ENCODE results near the gene FYB1. TPM values are rescaled to one million over a fixed set of nuclear protein-coding genes. Genes with fewer than 3 reads are reported as not detected.

The FYB1 gene
- total and polyA plus RNA-seq, 2 of the 8 experiments (the other 6 are each of a cell fraction or from before 2014, with no cell fraction given), result not detected

GRCh38 chr5:39172593-39172992 is 46.8 kb downstream of the FYB1 start:
- no peak for FAIRE-seq
- CTCF ChIA-PET (ENCODE audit: partially characterized antibody), result no interaction called here

More at GRCh38 chr5:39172593-39172992, 46.8 kb downstream of the FYB1 start:
- Histone ChIP-seq H2BK5ac (ENCODE audit: low read depth, low read length) (no peak overlapping the region), H2AFZ (ENCODE audit: low read length) (no peak overlapping the region), H2AK5ac (ENCODE audit: low read depth, low read length) (no peak overlapping the region), H3K27ac (ENCODE audit: low read depth, low read length) (no peak overlapping the region), H4K91ac (replicated peaks; ENCODE audit: insufficient read length, low read length) (no peak overlapping the region), H2BK20ac (ENCODE audit: low read length) (no peak overlapping the region), H3K14ac (ENCODE audit: insufficient read length) (no peak overlapping the region), H3K79me1 (ENCODE audit: low read depth, low read length) (no peaks in the 10 kb centered on the region), H4K20me1 (replicated peaks in 1 of 2; ENCODE audit: control insufficient read depth in 1 of 2, insufficient read depth in 2 of 2, low read length in 2 of 2) (no peaks in the 10 kb centered on the region), H2BK15ac (ENCODE audit: low read length) (no peak overlapping the region), H3K4me3 (ENCODE audit: extremely low read depth in 1 of 4, insufficient read depth in 2 of 4, low read depth in 3 of 4, low read length in 4 of 4) (no peak overlapping the region), H3K9me3 (ENCODE audit: insufficient read depth in 2 of 2, low read depth in 1 of 2, low read length in 1 of 2) (no peaks in the 10 kb centered on the region), H3K4ac (replicated peaks; ENCODE audit: insufficient read length, low read depth, low read length) (no peak overlapping the region), H3K79me2 (ENCODE audit: control insufficient read depth in 1 of 2, insufficient read depth in 2 of 2, low read length in 2 of 2) (no peaks in the 10 kb centered on the region), H3K23ac (ENCODE audit: insufficient read length) (no peak overlapping the region), H2BK120ac (replicated peaks; ENCODE audit: low read depth, low read length) (no peak overlapping the region), H3K4me2 (ENCODE audit: insufficient read depth in 1 of 2, low read depth in 2 of 2, low read length in 2 of 2) (no peak overlapping the region), H3K9ac (replicated peaks in 1 of 4; ENCODE audit: extremely low read depth in 1 of 4, low read depth in 3 of 4, low read length in 3 of 4) (no peak overlapping the region), H4K8ac (ENCODE audit: extremely low read depth, insufficient read depth, low read length) (no peak overlapping the region), H3K56ac (replicated peaks; ENCODE audit: insufficient read length, low read depth, low read length) (no peak overlapping the region), H2BK12ac (ENCODE audit: low read depth, low read length) (no peak overlapping the region), H3K36me3 (ENCODE audit: control insufficient read depth in 2 of 4, insufficient read depth in 4 of 4, low read length in 3 of 4) (no peaks in the 10 kb centered on the region), H3K4me1 (replicated peaks in 1 of 4; ENCODE audit: control insufficient read depth in 3 of 4, insufficient read depth in 4 of 4, low read length in 3 of 4) (peaks cover 0 to 3% (median 0%) of the 10 kb centered on the region in 4 experiments; a peak in 1 of 7 replicates), H3K27me3 (replicated peaks in 1 of 4; ENCODE audit: control insufficient read depth in 3 of 4, extremely low read depth in 1 of 4, insufficient read depth in 3 of 4, low read length in 3 of 4) (no peaks in the 10 kb centered on the region), H4K5ac (ENCODE audit: insufficient read length, low read depth, low read length) (no peak overlapping the region), H3K23me2 (ENCODE audit: low read depth, low read length) (no peaks in the 10 kb centered on the region), H3K18ac (ENCODE audit: extremely low read depth, low read length) (no peak overlapping the region)
- 89% methylated on average over 2 of the region's 2 CpGs; no CpG with 5 or more reads in 1 of the 2 experiments for WGBS, 2 experiments (ENCODE audit: extremely low coverage in 1 of 2, insufficient coverage in 1 of 2, insufficient read length in 1 of 2, insufficient replicate concordance in 2 of 2, low coverage in 1 of 2, low lambda C conversion rate in 2 of 2, missing lambda C conversion rate in 1 of 2)
- POLR2A ChIA-PET (ENCODE audit: partially characterized antibody), result no interaction called here
- TF ChIP-seq POLR2AphosphoS5 (IDR thresholded peaks at IDR 0.05; ENCODE audit: low read depth, low read length) (no peak), MAFK (IDR thresholded peaks at IDR 0.05; ENCODE audit: low read depth, low read length) (no peak), KDM4A (IDR thresholded peaks at IDR 0.05; ENCODE audit: low read depth, low read length, severe bottlenecking) (no peak), EGR1 (IDR thresholded peaks at IDR 0.05; ENCODE audit: borderline replicate concordance, low read depth, low read length) (no peak), SIRT6 (IDR thresholded peaks at IDR 0.05; ENCODE audit: low read length) (no peak), CBX5 (IDR thresholded peaks at IDR 0.05; ENCODE audit: low read depth, low read length) (no peak), POU5F1 (IDR thresholded peaks at IDR 0.05; ENCODE audit: low read depth, low read length) (no peak), BCL11A (IDR thresholded peaks at IDR 0.05; ENCODE audit: low read depth in 2 of 2, low read length in 2 of 2) (no peak), CHD1 (IDR thresholded peaks at IDR 0.05; ENCODE audit: low read depth, low read length) (no peak), BACH1 (IDR thresholded peaks at IDR 0.05; ENCODE audit: low read length) (no peak), CBX8 (IDR thresholded peaks at IDR 0.05; ENCODE audit: borderline replicate concordance, low read depth, low read length) (no peak), JUN (IDR thresholded peaks at IDR 0.05; ENCODE audit: low read depth, low read length) (no peak), KDM1A (IDR thresholded peaks at IDR 0.05; ENCODE audit: borderline replicate concordance, low read length) (no peak), SP1 (IDR thresholded peaks at IDR 0.05; ENCODE audit: low read depth, low read length) (no peak)
- no peak for DNase-seq (ENCODE audit: low read depth in 1 of 2, low spot score in 2 of 2)

Measured in H1 (cell line).